ENCODE results near the gene LRRN4CL. TPM values are rescaled to one million over a fixed set of nuclear protein-coding genes. Genes with fewer than 3 reads are reported as not detected.

LRRN4CL gene
- total RNA-seq, 1 donor from 2014 or later: 0.44 TPM

- H3K27me3 Mint-ChIP-seq (ENCODE audit: unreplicated experiment): peaks cover 9% of the 10 kb centered on the region
- DNase-seq (ENCODE audit: low spot score): peak; percentile 88
- H3K4me1 Mint-ChIP-seq (ENCODE audit: unreplicated experiment): peaks cover 28% of the 10 kb centered on the region
- no peaks in the 10 kb centered on the region for H3K9me3 Mint-ChIP-seq (ENCODE audit: unreplicated experiment)
- no peak for TF ChIP-seq CTCF (IDR thresholded peaks at IDR 0.05; ENCODE audit: unreplicated experiment)
- peak overlapping the region; percentile 92 for H3K4me3 Mint-ChIP-seq (ENCODE audit: unreplicated experiment)
- peak overlapping the region; percentile 97 for H3K27ac Mint-ChIP-seq (ENCODE audit: unreplicated experiment)
- peaks cover 28% of the 10 kb centered on the region for H3K36me3 Mint-ChIP-seq (ENCODE audit: low read depth, unreplicated experiment)
Observed at GRCh38 chr11:62709247-62710000, 20.1 kb upstream of the LRRN4CL start.

GRCh38 chr11:62708793-62709192, 19.5 kb upstream of the LRRN4CL start:
- H3K27ac Mint-ChIP-seq (ENCODE audit: unreplicated experiment): peak overlapping the region; percentile 97
- DNase-seq (ENCODE audit: low spot score): no peak
- H3K4me3 Mint-ChIP-seq (ENCODE audit: unreplicated experiment): peak overlapping the region; percentile 92
- TF ChIP-seq CTCF (IDR thresholded peaks at IDR 0.05; ENCODE audit: unreplicated experiment): no peak
- H3K9me3 Mint-ChIP-seq (ENCODE audit: unreplicated experiment): no peaks in the 10 kb centered on the region
- H3K4me1 Mint-ChIP-seq (ENCODE audit: unreplicated experiment): peaks cover 28% of the 10 kb centered on the region
- peaks cover 9% of the 10 kb centered on the region for H3K27me3 Mint-ChIP-seq (ENCODE audit: unreplicated experiment)
- peaks cover 25% of the 10 kb centered on the region for H3K36me3 Mint-ChIP-seq (ENCODE audit: low read depth, unreplicated experiment)

GRCh38 chr11:62708392-62708791, 19.1 kb upstream of the LRRN4CL start:
- H3K36me3 Mint-ChIP-seq (ENCODE audit: low read depth, unreplicated experiment): peaks cover 23% of the 10 kb centered on the region
- peaks cover 9% of the 10 kb centered on the region for H3K27me3 Mint-ChIP-seq (ENCODE audit: unreplicated experiment)
- peak; percentile 8 for DNase-seq (ENCODE audit: low spot score)
- peaks cover 28% of the 10 kb centered on the region for H3K4me1 Mint-ChIP-seq (ENCODE audit: unreplicated experiment)
- no peaks in the 10 kb centered on the region for H3K9me3 Mint-ChIP-seq (ENCODE audit: unreplicated experiment)
- no peak for TF ChIP-seq CTCF (IDR thresholded peaks at IDR 0.05; ENCODE audit: unreplicated experiment)
- H3K4me3 Mint-ChIP-seq (ENCODE audit: unreplicated experiment): peak overlapping the region; percentile 92
- peak overlapping the region; percentile 97 for H3K27ac Mint-ChIP-seq (ENCODE audit: unreplicated experiment)

GRCh38 chr11:62707277-62707861, 18.0 kb upstream of the LRRN4CL start, which contains the start of the genes BSCL2 and GNG3:
Gene BSCL2 (minus strand): TSS chr11:62707424. CDS start chr11:62707195, 229 bp downstream.
Gene GNG3 (plus strand): TSS chr11:62707676. CDS start chr11:62708296, 620 bp downstream.
- Mint-ChIP-seq H3K27ac (ENCODE audit: unreplicated experiment) (peak within 1 kb of the TSS; percentile 89), H3K4me3 (ENCODE audit: unreplicated experiment) (peak within 1 kb of the TSS; percentile 92), H3K36me3 (ENCODE audit: low read depth, unreplicated experiment) (peaks cover 17% of the 10 kb centered on the region), H3K9me3 (ENCODE audit: unreplicated experiment) (no peaks in the 10 kb centered on the region), H3K4me1 (ENCODE audit: unreplicated experiment) (peaks cover 28% of the 10 kb centered on the region), H3K27me3 (ENCODE audit: unreplicated experiment) (peaks cover 9% of the 10 kb centered on the region)
- peak; percentile 75 for DNase-seq (ENCODE audit: low spot score)
- TF ChIP-seq CTCF (IDR thresholded peaks at IDR 0.05; ENCODE audit: unreplicated experiment): no peak

- H3K9me3 Mint-ChIP-seq (ENCODE audit: unreplicated experiment): no peaks in the 10 kb centered on the region
- H3K27ac Mint-ChIP-seq (ENCODE audit: unreplicated experiment): peak overlapping the region; percentile 89
- H3K4me3 Mint-ChIP-seq (ENCODE audit: unreplicated experiment): peak overlapping the region; percentile 92
- H3K4me1 Mint-ChIP-seq (ENCODE audit: unreplicated experiment): peaks cover 28% of the 10 kb centered on the region
- no peak for TF ChIP-seq CTCF (IDR thresholded peaks at IDR 0.05; ENCODE audit: unreplicated experiment)
- peaks cover 9% of the 10 kb centered on the region for H3K27me3 Mint-ChIP-seq (ENCODE audit: unreplicated experiment)
- no peak for DNase-seq (ENCODE audit: low spot score)
- peaks cover 17% of the 10 kb centered on the region for H3K36me3 Mint-ChIP-seq (ENCODE audit: low read depth, unreplicated experiment)
Observed at GRCh38 chr11:62706850-62707247, 17.5 kb upstream of the LRRN4CL start.
